Osteocyte (in vitro differentiated cells): ENCODE data around the gene KRT6A. TPM values are rescaled to one million over a fixed set of nuclear protein-coding genes. Genes with fewer than 3 reads are reported as not detected.

Experiments
- DNase-seq: peaks from one replicate; pipeline ENCODE4 v3.0.0; 2021; ENCODE audit warnings: mixed read lengths; ENCODE audit not compliant: unreplicated experiment; ENCODE audit errors: extremely low spot score
- H3K27ac Mint-ChIP-seq: one replicate; pipeline ENCODE4 v1.8.0; 2021; ENCODE audit warnings: mild to moderate bottlenecking, mixed read lengths; ENCODE audit not compliant: unreplicated experiment
- H3K27me3 Mint-ChIP-seq: one replicate; pipeline ENCODE4 v1.8.0; 2021; ENCODE audit warnings: mixed read lengths; ENCODE audit not compliant: unreplicated experiment
- H3K36me3 Mint-ChIP-seq: one replicate; pipeline ENCODE4 v1.8.0; 2021; ENCODE audit warnings: mixed read lengths; ENCODE audit not compliant: unreplicated experiment
- H3K4me1 Mint-ChIP-seq: one replicate; pipeline ENCODE4 v1.8.0; 2021; ENCODE audit warnings: mixed read lengths; ENCODE audit not compliant: unreplicated experiment
- H3K4me3 Mint-ChIP-seq: one replicate; pipeline ENCODE4 v1.8.0; 2021; ENCODE audit warnings: mild to moderate bottlenecking, moderate library complexity, mixed read lengths; ENCODE audit not compliant: unreplicated experiment
- H3K9me3 Mint-ChIP-seq: one replicate; pipeline ENCODE4 v1.8.0; 2021; ENCODE audit warnings: mixed read lengths; ENCODE audit not compliant: unreplicated experiment
- CTCF ChIP-seq: fragments of 200-600 bp; sonication (generic); IDR thresholded peaks from 2 replicates; pipeline ENCODE4 v1.5.0; 2021; ENCODE audit warnings: antibody characterized with exemption, mild to moderate bottlenecking, moderate library complexity
- total RNA-seq: library from RNA; stranded (reverse); gene quantifications from 2 replicates; pipeline ENCODE4 v1.2.1, GENCODE V29; 2021

The KRT6A gene
- total RNA-seq, 1 donor from 2014 or later, result not detected

GRCh38 chr12:52441320-52441911 lies 51.6 kb downstream of the KRT6A start:
- no peaks in the 10 kb centered on the region for H3K9me3 Mint-ChIP-seq
- H3K27me3 Mint-ChIP-seq, result peaks cover 62% of the 10 kb centered on the region
- H3K4me1 Mint-ChIP-seq, result no peaks in the 10 kb centered on the region
- no peaks in the 10 kb centered on the region for H3K36me3 Mint-ChIP-seq
- H3K4me3 Mint-ChIP-seq, result no peak overlapping the region
- TF ChIP-seq CTCF, result no peak
- H3K27ac Mint-ChIP-seq, result no peak overlapping the region
- DNase-seq, result no peak

GRCh38 chr12:52440821-52441319 lies 52.2 kb downstream of the KRT6A start:
- no peak for TF ChIP-seq CTCF
- H3K4me3 Mint-ChIP-seq, result no peak overlapping the region
- H3K36me3 Mint-ChIP-seq, result no peaks in the 10 kb centered on the region
- no peak overlapping the region for H3K27ac Mint-ChIP-seq
- H3K4me1 Mint-ChIP-seq, result no peaks in the 10 kb centered on the region
- DNase-seq, result no peak
- H3K27me3 Mint-ChIP-seq, result peaks cover 59% of the 10 kb centered on the region
- H3K9me3 Mint-ChIP-seq, result no peaks in the 10 kb centered on the region

GRCh38 chr12:52439845-52440244 lies 53.2 kb downstream of the KRT6A start:
- Mint-ChIP-seq H3K36me3 (no peaks in the 10 kb centered on the region), H3K9me3 (no peaks in the 10 kb centered on the region), H3K27me3 (peaks cover 58% of the 10 kb centered on the region), H3K4me3 (no peak overlapping the region), H3K27ac (no peak overlapping the region), H3K4me1 (no peaks in the 10 kb centered on the region)
- no peak for TF ChIP-seq CTCF
- no peak for DNase-seq

GRCh38 chr12:52439420-52439819 lies 53.6 kb downstream of the KRT6A start:
- Mint-ChIP-seq H3K27ac (no peak overlapping the region), H3K4me3 (no peak overlapping the region), H3K4me1 (no peaks in the 10 kb centered on the region), H3K27me3 (peaks cover 56% of the 10 kb centered on the region), H3K36me3 (no peaks in the 10 kb centered on the region), H3K9me3 (no peaks in the 10 kb centered on the region)
- no peak for DNase-seq
- no peak for TF ChIP-seq CTCF

- no peak overlapping the region for H3K27ac Mint-ChIP-seq
- peaks cover 48% of the 10 kb centered on the region for H3K27me3 Mint-ChIP-seq
- H3K4me1 Mint-ChIP-seq, result no peaks in the 10 kb centered on the region
These were observed 54.5 kb downstream of the KRT6A start for GRCh38 chr12:52438305-52439301.

More at GRCh38 chr12:52438305-52439301, 54.5 kb downstream of the KRT6A start:
- Mint-ChIP-seq H3K36me3 (no peaks in the 10 kb centered on the region), H3K9me3 (no peaks in the 10 kb centered on the region), H3K4me3 (no peak overlapping the region)
- TF ChIP-seq CTCF, result no peak
- DNase-seq, result no peak
